Measurements from ENCODE around the gene HSD11B2. TPM values are rescaled to one million over a fixed set of nuclear protein-coding genes. Genes with fewer than 3 reads are reported as not detected.

HSD11B2 gene
- total RNA-seq, 1 experiment from 2014 or later, result 2.4 TPM

GRCh38 chr16:67483150-67483549, 52.2 kb downstream of the HSD11B2 start, which contains the start of gene AGRP:
AGRP (minus strand) TSS chr16:67483547; CDS start chr16:67483398, 149 bp downstream.
- CTCF ChIA-PET, result no interaction called here
- Histone ChIP-seq H3F3A (ENCODE audit: low read length, unreplicated experiment) (no peaks in the 10 kb centered on the region), H3K79me2 (ENCODE audit: low read length) (peaks cover 29% of the 10 kb centered on the region), H3K4me3 (ENCODE audit: low read length) (no peak within 1 kb of the TSS), H2AFZ (ENCODE audit: low read length) (no peak within 1 kb of the TSS), H3K9me3 (ENCODE audit: low read length) (no peaks in the 10 kb centered on the region), H3K9me2 (replicated peaks; ENCODE audit: low read length) (no peaks in the 10 kb centered on the region), H4K20me1 (ENCODE audit: low read length) (no peaks in the 10 kb centered on the region), H3K4me1 (ENCODE audit: insufficient read depth, low read length) (peaks cover 7% of the 10 kb centered on the region; the same call in 1 of the 2 replicates), H3K9ac (ENCODE audit: low read length) (no peak within 1 kb of the TSS), H3K27me3 (ENCODE audit: low read length) (no peaks in the 10 kb centered on the region), H3K4me2 (ENCODE audit: low read length) (no peak within 1 kb of the TSS), H3K27ac (ENCODE audit: low read length) (no peak within 1 kb of the TSS), H3K36me3 (ENCODE audit: low read depth, low read length) (no peaks in the 10 kb centered on the region)
- DNase-seq, result no peak
- intact Hi-C loops (cut with micrococcal nuclease), result no loop called here
- no peak for TF ChIP-seq CTCF (conservative IDR thresholded peaks at IDR 0.05; ENCODE audit: low read depth, low read length)
- no peak for TF ChIP-seq EZH2 (IDR thresholded peaks at IDR 0.05; ENCODE audit: low read length, unreplicated experiment)
- TF ChIP-seq EZH2phosphoT487 (IDR thresholded peaks at IDR 0.05; ENCODE audit: borderline replicate concordance, low read length), result no peak
- BruUV-seq (replicated peaks), result no TSS peak
- no peak for ATAC-seq
- POLR2A ChIA-PET (ENCODE audit: unreplicated experiment), result no interaction called here

GRCh38 chr16:67483731-67484525, 53.0 kb downstream of the HSD11B2 start:
- Histone ChIP-seq H3F3A (ENCODE audit: low read length, unreplicated experiment) (no peaks in the 10 kb centered on the region), H3K27ac (ENCODE audit: low read length) (no peak overlapping the region), H3K9me3 (ENCODE audit: low read length) (no peaks in the 10 kb centered on the region), H3K4me1 (ENCODE audit: insufficient read depth, low read length) (peaks cover 7% of the 10 kb centered on the region; the same call in 1 of the 2 replicates), H3K79me2 (ENCODE audit: low read length) (peaks cover 22% of the 10 kb centered on the region), H3K36me3 (ENCODE audit: low read depth, low read length) (no peaks in the 10 kb centered on the region), H3K4me3 (ENCODE audit: low read length) (no peak overlapping the region), H3K27me3 (ENCODE audit: low read length) (no peaks in the 10 kb centered on the region), H4K20me1 (ENCODE audit: low read length) (no peaks in the 10 kb centered on the region), H3K9ac (ENCODE audit: low read length) (no peak overlapping the region), H3K4me2 (ENCODE audit: low read length) (no peak overlapping the region), H2AFZ (ENCODE audit: low read length) (no peak overlapping the region), H3K9me2 (replicated peaks; ENCODE audit: low read length) (no peaks in the 10 kb centered on the region)
- ATAC-seq (no peak), DNase-seq (no peak)
- ChIA-PET CTCF (no interaction called here), POLR2A (ENCODE audit: unreplicated experiment) (no interaction called here)
- no TSS peak for BruUV-seq (replicated peaks)
- TF ChIP-seq EZH2phosphoT487 (IDR thresholded peaks at IDR 0.05; ENCODE audit: borderline replicate concordance, low read length) (no peak), EZH2 (IDR thresholded peaks at IDR 0.05; ENCODE audit: low read length, unreplicated experiment) (no peak), CTCF (conservative IDR thresholded peaks at IDR 0.05; ENCODE audit: low read depth, low read length) (no peak)
- intact Hi-C loops (cut with micrococcal nuclease), result no loop called here

DNA sequence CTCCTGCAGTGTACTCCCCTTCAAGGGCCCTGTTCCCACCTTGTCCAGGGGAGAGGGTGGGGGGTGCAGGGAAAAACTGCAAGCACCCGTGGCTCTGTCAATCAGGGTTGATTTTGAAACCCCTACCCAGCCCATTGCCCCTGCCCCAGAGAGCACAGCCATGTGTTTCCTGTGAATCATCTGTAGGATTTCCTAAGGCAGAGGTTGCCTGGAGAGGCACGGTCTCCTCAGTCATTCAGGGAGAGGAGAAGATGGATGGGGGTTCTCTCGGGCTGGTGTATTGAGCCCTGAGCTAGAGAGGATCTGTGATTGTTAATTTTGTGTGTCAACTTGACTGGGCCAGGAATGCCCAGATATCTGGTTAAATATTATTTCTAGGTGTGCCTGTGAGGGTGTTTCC, 55.9 kb downstream of the HSD11B2 start:
- Histone ChIP-seq H4K20me1 (ENCODE audit: low read length) (no peaks in the 10 kb centered on the region), H3K4me2 (ENCODE audit: low read length) (no peak overlapping the region), H3K4me3 (ENCODE audit: low read length) (no peak overlapping the region), H3K9ac (ENCODE audit: low read length) (no peak overlapping the region), H3K9me2 (replicated peaks; ENCODE audit: low read length) (no peaks in the 10 kb centered on the region), H2AFZ (ENCODE audit: low read length) (no peak overlapping the region), H3K27ac (ENCODE audit: low read length) (no peak overlapping the region), H3K9me3 (ENCODE audit: low read length) (no peaks in the 10 kb centered on the region), H3F3A (ENCODE audit: low read length, unreplicated experiment) (no peaks in the 10 kb centered on the region), H3K27me3 (ENCODE audit: low read length) (no peaks in the 10 kb centered on the region), H3K36me3 (ENCODE audit: low read depth, low read length) (no peaks in the 10 kb centered on the region), H3K4me1 (ENCODE audit: insufficient read depth, low read length) (peaks cover under 1% of the 10 kb centered on the region; the same call in 1 of the 2 replicates), H3K79me2 (ENCODE audit: low read length) (0 out of 2 replicates have a peak, but pooled peaks cover 2% of the 10 kb centered on the region)
- TF ChIP-seq CTCF (conservative IDR thresholded peaks at IDR 0.05; ENCODE audit: low read depth, low read length), result no peak
- BruUV-seq (replicated peaks), result no TSS peak
- intact Hi-C loops (cut with micrococcal nuclease), result loop anchor here (5.0 kb wide), 1 partner anchor 35 kb away; no protein-coding TSS in a partner anchor
- POLR2A ChIA-PET (ENCODE audit: unreplicated experiment), result no interaction called here
- ATAC-seq, result no peak
- DNase-seq, result no peak
- CTCF ChIA-PET, result no interaction called here
